Heart right ventricle (tissue), 16 donors: ENCODE data around the gene ALG1L2. TPM values are rescaled to one million over a fixed set of nuclear protein-coding genes. Genes with fewer than 3 reads are reported as not detected.
"Not testable (repeated sequence)": the region's sequence is repeated elsewhere in the genome, so short reads cannot be mapped to it uniquely, and the experiment has no call there.

Experiments used
- ATAC-seq, 8 donors: fragments of 200-7000 bp; cut with Tn5 transposase; one replicate each; pipeline ENCODE4 v1.9.1; 2020; ENCODE audit warnings: mild to moderate bottlenecking in 8 of 8, moderate library complexity in 8 of 8, moderate number of reproducible peaks in 1 of 8
- DNase-seq, 2 donors: peaks; one replicate each; pipeline ENCODE4 v3.0.0-alpha.2; 2020
- H3K27ac ChIP-seq, 10 donors: fragments of 200-600 bp; sonication (generic) in 2 of 10; one replicate each; pipeline versions ENCODE4 v1.5.0 to v1.8.0; 2020 to 2022; ENCODE audit warnings: mild to moderate bottlenecking in 3 of 10
- H3K27me3 ChIP-seq, 7 donors: fragments of 200-600 bp; one replicate each; pipeline ENCODE4 v1.8.0; 2021 to 2022; ENCODE audit warnings: mild to moderate bottlenecking in 2 of 7
- H3K36me3 ChIP-seq, 9 donors: fragments of 200-600 bp; sonication (generic) in 1 of 9; one replicate each; pipeline versions ENCODE4 v1.5.0 to v1.8.0; 2020 to 2022; ENCODE audit warnings: mild to moderate bottlenecking in 2 of 9
- H3K4me1 ChIP-seq, 9 donors: fragments of 200-600 bp; sonication (generic) in 1 of 9; one replicate each; pipeline versions ENCODE4 v1.5.0 to v1.8.0; 2020 to 2022; ENCODE audit warnings: mild to moderate bottlenecking in 4 of 9
- H3K4me3 ChIP-seq, 10 donors: fragments of 200-600 bp; sonication (generic) in 2 of 10; one replicate each; pipeline versions ENCODE4 v1.5.0 to v1.8.0; 2020 to 2022; ENCODE audit warnings: mild to moderate bottlenecking in 7 of 10, moderate library complexity in 2 of 10
- H3K9me3 ChIP-seq, 11 donors: fragments of 200-600 bp in 10 of 11; sonication (generic) in 2 of 11; one replicate each; pipeline versions ENCODE4 v1.5.0 to v1.8.0; 2013 to 2022; ENCODE audit warnings: mild to moderate bottlenecking in 2 of 11, control low read depth in 1 of 11, moderate library complexity in 1 of 11
- WGBS, 2 donors: extraction: QIAGEN DNeasy Blood & Tissue Kit; methylation state at CpG; one replicate each; pipeline ENCODE4 v1.1.7; 2013; ENCODE audit warnings: inconsistent platforms in 1 of 2; 5-methylcytosine and 5-hydroxymethylcytosine counted together
- intact Hi-C, 10 donors: fragments of 100-400 bp; cut with DNase I; formaldehyde crosslinking; loops; one replicate each; pipeline versions ENCODE4 v1.11.1 to v1.14.2; 2022
- polyA plus RNA-seq, 2 donors: library from polyadenylated mRNA; stranded (reverse); fragments of 200-250 nt; gene quantifications; one replicate each; pipeline ENCODE4 v1.2.3, GENCODE V29; 2013
- total RNA-seq, 10 donors: library from RNA; stranded (reverse); fragmentation: NEBNext Ultra II Directional in 3 of 10; extraction: Animal tissue kit (Norgen Biotek cat#: 25700) in 3 of 10; gene quantifications; one replicate each; pipeline versions ENCODE4 v1.2.1 to v1.2.4, GENCODE V29; 2021 to 2023
- TF ChIP-seq, protein P1 (sequence below), 9 donors: fragments of 200-600 bp; sonication (generic) in 2 of 9; IDR thresholded peaks; one replicate each; pipeline versions ENCODE4 v1.5.0 to v1.8.0; 2021 to 2022; ENCODE audit warnings: antibody characterized with exemption in 9 of 9, mild to moderate bottlenecking in 5 of 9, moderate library complexity in 1 of 9
- donor health status: Arrhythmogenic right ventricular cardiomyopathy.
- donor health status: ischemic (EF 13 %, LVEDD 7.1; RV severe dilation, severe dysfunction).
- donor health status: healthy with polysubstance abuse.
- donor health status: DM: no; HTN: yes; CAD: no.
- donor health status: DM: no; HTN: no; CAD: no.
- donor health status: ischemic (EF 25% LVEDD 6.9; RV normal size, moderate dysfunction).
- donor health status: ischemic (EF 25% LVEDD 5.7; RV mildly dilated, moderate dysfunction).
- donor health status: healthy.
- donor health status: DM: yes; HTN: yes; CAD: no.
- donor health status: Ischemic cardiomyopathy.
- donor health status: ischemic (EF 35%, LVEDD 5.7; RV mildly dilated, moderate dysfunction).
- donor health status: nonischemic (EF 11% LVEDD 7.7; RV severe dilation, severe dysfunction).
- donor health status: DM: yes; HTN: yes; CAD: no.
- donor health status: PGD.
- donor health status: ischemic (EF 29% LVEDD 5.4; RV normal size, mild dysfunction).
- donor health status: nonischemic (EF 23%, LVEDD 6.1; RV moderate dilation, normal function).

The ALG1L2 gene
- total and polyA plus RNA-seq, 12 donors: not detected

DNA sequence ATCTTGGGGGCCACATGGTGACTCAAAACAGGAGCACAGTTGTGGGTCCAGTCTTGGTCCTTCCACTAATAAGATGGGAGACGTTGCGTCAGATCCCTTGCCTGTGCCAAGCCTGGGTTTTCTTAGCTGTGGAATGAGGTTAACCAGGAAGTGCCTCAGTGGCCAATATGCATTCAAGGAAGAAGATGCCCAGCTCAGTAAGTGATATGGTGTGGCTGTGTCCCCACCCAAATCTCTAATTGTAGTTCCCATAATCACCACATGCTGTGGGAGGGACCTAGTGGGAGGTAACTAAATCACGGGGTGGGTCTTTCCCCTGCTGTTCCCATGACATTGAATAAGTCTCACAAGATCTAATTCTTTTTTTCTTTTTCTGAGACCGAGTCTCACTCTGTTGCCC is 6.4 kb downstream of the ALG1L2 start:
- Histone ChIP-seq H3K4me1 (peaks cover 0 to under 1% (median 0%) of the 10 kb centered on the region in 9 donors), H3K27me3 (no peaks in the 10 kb centered on the region), H3K36me3 (no peaks in the 10 kb centered on the region), H3K9me3 (no peaks in the 10 kb centered on the region), H3K4me3 (no peak overlapping the region), H3K27ac (no peak overlapping the region)
- 61 to 68% methylated on average over 4 of the region's 4 CpGs for WGBS, 2 donors
- intact Hi-C loops: loop anchor here in 3 of 10 donors (2.0 to 5.0 kb wide), 3 partner anchors 45 to 146 kb away; no protein-coding TSS in a partner anchor
- TF ChIP-seq, protein P1, sequence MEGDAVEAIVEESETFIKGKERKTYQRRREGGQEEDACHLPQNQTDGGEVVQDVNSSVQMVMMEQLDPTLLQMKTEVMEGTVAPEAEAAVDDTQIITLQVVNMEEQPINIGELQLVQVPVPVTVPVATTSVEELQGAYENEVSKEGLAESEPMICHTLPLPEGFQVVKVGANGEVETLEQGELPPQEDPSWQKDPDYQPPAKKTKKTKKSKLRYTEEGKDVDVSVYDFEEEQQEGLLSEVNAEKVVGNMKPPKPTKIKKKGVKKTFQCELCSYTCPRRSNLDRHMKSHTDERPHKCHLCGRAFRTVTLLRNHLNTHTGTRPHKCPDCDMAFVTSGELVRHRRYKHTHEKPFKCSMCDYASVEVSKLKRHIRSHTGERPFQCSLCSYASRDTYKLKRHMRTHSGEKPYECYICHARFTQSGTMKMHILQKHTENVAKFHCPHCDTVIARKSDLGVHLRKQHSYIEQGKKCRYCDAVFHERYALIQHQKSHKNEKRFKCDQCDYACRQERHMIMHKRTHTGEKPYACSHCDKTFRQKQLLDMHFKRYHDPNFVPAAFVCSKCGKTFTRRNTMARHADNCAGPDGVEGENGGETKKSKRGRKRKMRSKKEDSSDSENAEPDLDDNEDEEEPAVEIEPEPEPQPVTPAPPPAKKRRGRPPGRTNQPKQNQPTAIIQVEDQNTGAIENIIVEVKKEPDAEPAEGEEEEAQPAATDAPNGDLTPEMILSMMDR (IDR thresholded peaks at IDR 0.05): no peak
- ATAC-seq (no peak), DNase-seq (no peak)

DNA sequence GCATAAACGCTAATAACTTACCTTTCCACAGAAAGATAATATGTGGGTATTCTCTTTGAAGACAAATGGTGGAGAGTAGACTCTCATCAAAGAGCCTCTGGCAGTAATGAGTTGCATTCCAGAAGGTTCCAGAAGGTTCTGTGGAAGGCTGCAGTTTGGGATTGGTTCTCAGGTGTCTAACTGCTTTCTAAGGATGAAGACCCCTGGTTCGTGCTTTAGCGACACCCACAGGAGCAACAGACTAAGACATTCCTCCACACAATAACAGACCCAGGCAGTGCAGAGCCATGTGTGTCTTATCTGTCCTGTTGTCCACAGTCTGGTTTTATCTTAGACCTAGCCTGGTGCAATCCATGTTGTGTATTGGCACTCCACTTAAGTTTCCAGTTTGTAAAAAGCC is 9.1 kb downstream of the ALG1L2 start:
- not testable (repeated sequence) for H3K36me3 ChIP-seq, H3K27me3 ChIP-seq, ATAC-seq, H3K9me3 ChIP-seq, H3K27ac ChIP-seq, H3K4me3 ChIP-seq, DNase-seq
- intact Hi-C loops: loop anchor here in 1 of 10 donors (5.0 kb wide), 1 partner anchor 48 kb away; no protein-coding TSS in a partner anchor
- peaks cover 0 to 20% (median 0%) of the 10 kb centered on the region in 9 donors for H3K4me1 ChIP-seq
- 55 to 73% methylated on average over 3 of the region's 3 CpGs for WGBS, 2 donors

DNA sequence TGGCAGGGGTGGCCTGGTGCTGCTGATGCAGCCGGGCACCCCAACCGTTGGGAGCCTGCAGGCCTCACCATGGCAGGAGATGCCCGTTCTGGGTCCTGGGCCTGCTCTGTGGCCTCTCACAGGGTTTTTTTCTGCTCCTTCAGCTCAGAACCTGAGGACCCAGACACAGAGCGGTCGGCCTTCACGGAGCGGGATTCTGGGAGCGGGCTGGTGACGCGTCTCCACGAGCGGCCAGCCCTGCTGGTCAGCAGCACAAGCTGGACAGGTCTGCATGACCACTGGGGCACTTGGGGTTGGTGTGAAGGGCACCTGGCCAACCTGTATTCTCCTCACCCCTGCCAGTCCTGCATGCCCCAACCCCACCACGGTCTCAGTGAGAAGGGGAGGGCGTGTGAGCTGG is 10.3 kb downstream of the ALG1L2 start:
- Histone ChIP-seq H3K4me3 (no peak overlapping the region), H3K36me3 (no peaks in the 10 kb centered on the region), H3K27me3 (no peaks in the 10 kb centered on the region), H3K4me1 (peaks cover 0 to 20% (median 0%) of the 10 kb centered on the region in 9 donors), H3K9me3 (no peaks in the 10 kb centered on the region), H3K27ac (no peak overlapping the region)
- ATAC-seq (no peak), DNase-seq (no peak)
- WGBS, 2 donors: 96 to 97% methylated on average over 14 of the region's 14 CpGs
- intact Hi-C loops: loop anchor here in 1 of 10 donors (5.0 kb wide), 1 partner anchor 50 kb away; no protein-coding TSS in a partner anchor
- TF ChIP-seq, protein P1 (IDR thresholded peaks at IDR 0.05): no peak

DNA sequence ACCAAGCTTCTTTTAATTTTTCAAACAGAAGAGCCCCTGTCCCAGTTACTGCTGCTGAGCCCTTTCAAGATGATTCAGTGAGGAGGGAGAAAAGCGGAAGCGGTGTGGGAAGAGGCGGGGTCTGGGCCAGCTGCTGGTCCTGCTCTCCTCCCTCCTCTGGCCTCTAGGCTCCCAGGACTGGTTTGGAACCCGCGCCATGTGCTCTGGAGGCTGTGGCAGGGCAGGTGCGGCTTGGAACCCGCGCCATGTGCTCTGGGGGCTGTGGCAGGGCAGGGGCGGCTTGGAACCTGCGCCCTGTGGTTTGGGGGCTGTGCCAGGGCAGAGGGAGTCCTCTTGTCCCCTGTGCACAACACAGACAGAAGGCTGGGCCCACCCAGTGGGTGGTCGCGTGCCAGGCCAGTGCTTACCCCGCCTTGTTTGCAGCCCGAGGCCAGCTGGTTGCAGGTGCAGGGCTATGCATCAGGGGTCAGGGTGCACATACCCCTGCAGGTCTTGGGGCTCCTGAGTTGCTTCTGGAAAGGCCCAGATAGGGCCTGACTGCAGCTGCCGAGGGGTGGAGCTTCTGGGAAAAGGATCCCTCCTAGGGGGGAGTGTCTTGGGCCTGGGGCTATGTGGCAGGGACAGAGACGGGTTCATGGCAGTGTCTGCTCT is 12.2 kb downstream of the ALG1L2 start:
- intact Hi-C loops: loop anchor here in 1 of 10 donors (5.0 kb wide), 1 partner anchor 52 kb away; no protein-coding TSS in a partner anchor
- no peaks in the 10 kb centered on the region for H3K36me3 ChIP-seq

DNA sequence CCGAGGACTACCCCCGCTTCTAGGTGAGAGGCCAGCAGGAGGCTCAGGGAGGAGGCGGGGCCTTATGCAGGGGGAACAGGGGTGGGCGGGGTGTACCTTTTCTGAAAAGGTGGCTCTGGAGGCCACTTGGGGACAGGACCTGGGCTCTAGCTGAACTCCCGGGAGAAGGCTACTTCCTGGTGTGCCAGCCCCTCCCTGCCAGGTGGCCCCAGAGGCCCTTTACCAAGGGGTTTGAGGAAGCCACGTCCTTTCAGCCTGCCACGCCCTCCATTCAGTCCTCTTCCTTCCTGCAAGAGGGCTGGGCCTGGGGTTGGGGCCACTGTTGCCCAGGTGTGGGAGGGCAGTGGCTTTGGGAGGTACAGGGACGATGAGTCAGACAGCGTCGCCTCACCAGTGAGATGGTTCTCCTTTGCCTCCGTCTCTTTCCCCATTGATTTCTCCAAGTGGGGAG is 12.9 kb downstream of the ALG1L2 start:
- Histone ChIP-seq H3K4me1 (peaks cover 0 to 20% (median 0%) of the 10 kb centered on the region in 9 donors), H3K27ac (peak overlapping the region in 1 of 10 donors; percentile 31), H3K4me3 (peak overlapping the region in 1 of 10 donors; percentile 24)
- WGBS, 2 donors: 74 to 82% methylated on average over 9 to 11 of the region's 11 CpGs
- not testable (repeated sequence) for H3K9me3 ChIP-seq, ATAC-seq, H3K27me3 ChIP-seq, H3K36me3 ChIP-seq, DNase-seq
- intact Hi-C loops: loop anchor here in 1 of 10 donors (5.0 kb wide), 1 partner anchor 52 kb away; no protein-coding TSS in a partner anchor

More for the DNA sequence above, 12.2 kb downstream of the ALG1L2 start:
- no peak for ATAC-seq
- DNase-seq: no peak
- TF ChIP-seq, protein P1 (IDR thresholded peaks at IDR 0.05): no peak
- no peaks in the 10 kb centered on the region for H3K27me3 ChIP-seq
- WGBS, 2 donors: 81 to 88% methylated on average over 16 of the region's 16 CpGs
- peak overlapping the region in 1 of 10 donors; percentile 24 for H3K4me3 ChIP-seq
- H3K4me1 ChIP-seq: peaks cover 0 to 20% (median 0%) of the 10 kb centered on the region in 9 donors
- peak overlapping the region in 1 of 10 donors; percentile 31 for H3K27ac ChIP-seq
- no peaks in the 10 kb centered on the region for H3K9me3 ChIP-seq
